ENCODE measurements around the gene SLC1A2.

The SLC1A2 gene

DNA sequence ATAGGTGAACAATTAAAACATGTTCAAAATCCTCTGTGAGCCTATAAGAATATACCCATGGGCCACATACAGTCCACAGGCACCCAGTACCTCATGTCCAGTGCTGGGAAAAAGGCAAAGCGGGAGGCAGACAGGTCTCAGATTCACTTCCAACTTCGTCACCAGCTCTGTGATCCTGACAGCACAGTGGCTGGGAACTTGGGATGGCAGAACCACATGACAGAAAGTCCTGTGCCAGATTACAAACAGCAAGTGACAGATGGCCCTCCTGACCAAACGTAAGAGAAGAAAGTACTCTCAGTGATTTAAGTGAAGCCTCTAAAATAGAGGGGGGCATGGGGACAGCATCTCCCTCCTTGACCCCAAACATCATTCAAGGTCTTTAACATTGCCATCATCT, 5.8 kb downstream of the SLC1A2 start:
- DNase-seq (ENCODE audit: low read depth), result no peak

DNA sequence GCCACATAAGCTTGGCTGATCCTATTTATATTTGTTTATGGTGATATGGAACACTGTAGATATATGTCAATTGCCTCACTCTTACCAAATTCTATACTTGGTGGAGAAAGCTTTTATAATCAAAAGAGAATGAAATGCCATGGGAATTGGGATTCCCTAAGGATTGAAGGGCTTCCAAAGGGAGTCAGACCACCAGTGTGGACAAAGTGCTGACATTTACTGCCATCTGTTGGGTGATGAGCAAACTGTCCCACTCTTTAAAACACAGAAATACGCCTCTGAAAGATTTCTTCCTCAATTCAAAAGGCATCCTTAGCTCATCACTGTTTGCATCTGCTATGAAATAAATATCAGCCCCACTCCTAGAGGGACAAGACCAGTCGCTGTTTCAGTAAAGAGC, 7.1 kb downstream of the SLC1A2 start:
- no peak for DNase-seq (ENCODE audit: low read depth)

DNA sequence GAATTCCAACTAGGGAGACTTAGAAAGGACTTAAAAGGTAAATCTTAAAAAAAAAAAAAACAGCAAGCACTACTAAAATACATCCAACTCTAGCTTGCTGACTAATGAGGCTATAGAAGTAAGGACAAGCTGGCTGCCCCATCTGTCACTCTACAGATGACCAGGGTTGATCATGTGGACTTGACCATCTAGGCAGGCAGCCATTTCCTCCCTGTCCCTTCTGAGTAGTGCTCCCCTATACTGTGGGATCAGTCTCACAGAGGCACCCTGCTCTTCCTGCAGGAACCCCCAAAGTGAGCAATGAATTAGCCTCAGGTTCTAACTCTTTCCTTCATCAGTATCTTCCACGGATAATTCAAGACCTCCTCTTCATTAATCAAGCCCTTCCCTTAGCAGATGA, 12.3 kb downstream of the SLC1A2 start:
- DNase-seq (ENCODE audit: low read depth), result no peak

DNA sequence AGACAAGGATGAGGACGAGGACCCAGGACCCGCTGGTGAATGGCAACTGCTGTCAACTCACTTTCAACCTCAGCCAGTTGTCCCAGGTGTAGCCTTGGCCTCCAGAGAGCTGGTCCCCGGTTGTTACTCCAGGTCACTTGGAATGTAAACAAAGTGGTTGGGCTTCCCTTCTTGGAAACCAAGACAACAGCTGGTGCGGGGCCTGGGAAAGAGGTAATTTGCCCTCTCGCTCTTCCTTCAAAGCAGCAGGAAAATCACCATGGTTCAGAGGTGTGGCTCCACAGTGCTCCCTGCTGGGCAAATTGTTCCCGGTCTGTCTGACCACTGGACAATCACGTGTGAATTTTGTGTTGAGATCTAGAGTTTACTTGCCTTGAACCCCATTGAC, 15.0 kb downstream of the SLC1A2 start:
- no peak for DNase-seq (ENCODE audit: low read depth)

DNA sequence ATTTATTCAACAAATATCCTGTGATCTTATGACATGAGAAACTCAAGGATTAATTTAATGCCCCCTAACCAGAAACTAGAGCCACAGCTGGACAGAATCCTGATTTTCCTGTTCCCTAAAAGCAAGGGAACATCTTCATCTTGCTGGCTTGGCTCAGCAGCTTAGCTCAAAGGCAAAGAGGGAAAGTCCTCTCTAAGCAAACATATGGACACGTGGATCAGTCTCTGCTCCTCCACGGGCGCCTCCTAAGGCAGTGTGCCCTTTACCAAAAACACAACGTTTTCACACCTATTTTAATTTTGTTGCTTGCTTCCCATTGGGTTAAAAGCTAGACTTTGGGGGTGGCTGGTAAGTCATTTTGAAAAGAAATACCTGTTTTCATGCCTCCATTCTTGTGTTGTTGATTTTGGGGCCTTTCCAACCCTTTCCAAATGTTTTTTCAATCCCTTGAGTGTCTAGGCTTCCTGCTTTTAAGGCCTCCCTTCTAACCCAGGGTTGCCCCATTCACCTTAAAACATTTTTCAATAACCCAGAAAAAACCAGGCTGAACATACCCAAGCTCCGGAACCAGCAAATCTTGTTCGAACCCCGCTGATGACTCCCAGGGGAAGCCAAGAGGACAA, 15.5 kb downstream of the SLC1A2 start:
- DNase-seq (ENCODE audit: low read depth), result no peak

DNA sequence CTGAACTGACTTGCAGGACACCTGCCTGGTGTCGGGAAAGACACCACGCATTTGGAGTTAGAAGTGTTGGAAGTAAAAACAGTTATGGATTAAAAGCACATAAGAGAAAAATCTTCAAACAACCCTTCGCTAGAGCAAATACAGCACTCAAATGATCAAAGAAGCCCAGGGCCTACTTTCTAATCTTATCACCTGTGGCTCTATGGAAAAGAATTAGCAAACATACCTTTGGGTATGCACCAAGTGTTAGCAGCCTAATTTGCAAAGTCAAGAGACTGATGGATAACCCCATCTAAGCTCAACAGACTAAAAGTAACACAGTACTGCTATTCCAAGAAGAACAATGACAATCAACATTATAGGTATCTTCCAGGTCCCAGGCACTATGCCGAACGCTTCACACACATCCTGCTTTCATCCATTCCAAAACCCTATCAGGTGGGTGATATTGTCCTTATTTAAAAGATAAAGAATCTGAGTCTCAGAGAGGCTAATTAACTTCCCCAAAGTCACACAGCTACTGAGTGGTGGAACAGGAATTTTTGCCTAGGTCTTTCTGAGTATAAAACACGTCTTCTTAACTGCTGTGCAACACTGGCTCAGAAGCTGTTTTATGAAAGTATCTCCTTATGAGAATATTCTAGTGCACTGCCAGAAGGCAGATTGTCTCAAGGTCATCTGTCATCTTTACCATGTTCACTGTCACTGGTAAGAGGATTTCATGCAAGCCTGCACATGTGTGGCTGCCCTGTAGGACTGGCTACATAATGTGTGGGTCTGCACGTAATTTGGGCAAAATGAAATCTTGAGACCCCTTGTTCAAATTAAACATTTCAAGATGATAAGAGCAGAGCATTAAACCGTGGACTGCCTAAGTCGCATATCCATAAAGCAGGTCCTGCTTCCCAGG, 16.4 kb downstream of the SLC1A2 start:
- DNase-seq (ENCODE audit: low read depth), result no peak

DNA sequence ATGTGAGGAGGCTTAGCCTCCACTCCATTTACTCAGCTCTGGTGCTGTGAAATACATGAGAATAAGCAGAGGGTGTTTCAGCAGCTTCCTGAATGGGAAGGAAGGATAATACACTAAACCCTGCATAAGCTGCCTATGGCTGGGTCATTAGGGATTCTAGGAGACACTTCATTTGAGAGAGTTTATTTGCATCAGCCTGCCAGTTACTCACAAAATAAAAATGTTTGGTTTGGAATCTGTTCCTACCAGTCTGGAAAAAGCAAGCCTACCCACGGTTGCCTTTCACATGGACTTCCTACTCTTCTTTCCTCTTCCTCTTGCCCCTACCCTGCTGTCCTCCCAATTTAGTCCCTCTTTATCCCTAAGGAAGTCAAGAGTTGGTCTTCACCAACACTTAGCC, 20.5 kb downstream of the SLC1A2 start:
- DNase-seq (ENCODE audit: low read depth), result no peak

DNA sequence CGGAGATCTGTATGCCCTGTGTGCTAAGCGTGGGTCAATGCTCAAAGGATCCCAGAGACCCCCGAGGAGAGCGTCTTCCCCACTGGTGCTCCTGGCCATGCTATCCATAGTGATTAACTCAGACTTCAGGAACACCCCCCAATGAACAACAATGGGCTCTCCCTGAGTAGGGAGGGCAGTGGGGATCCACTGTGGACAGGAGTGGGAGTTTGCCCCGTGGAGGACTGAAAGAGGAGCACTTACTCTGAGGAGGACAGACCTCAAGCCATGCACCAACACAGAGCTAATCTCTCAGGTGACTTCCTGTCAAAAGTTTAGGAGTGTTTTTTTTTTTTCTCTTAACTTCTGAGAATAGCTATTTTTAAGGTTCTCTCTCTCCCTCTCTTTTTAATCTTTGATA, 24.4 kb downstream of the SLC1A2 start:
- DNase-seq (ENCODE audit: low read depth), result no peak

DNA sequence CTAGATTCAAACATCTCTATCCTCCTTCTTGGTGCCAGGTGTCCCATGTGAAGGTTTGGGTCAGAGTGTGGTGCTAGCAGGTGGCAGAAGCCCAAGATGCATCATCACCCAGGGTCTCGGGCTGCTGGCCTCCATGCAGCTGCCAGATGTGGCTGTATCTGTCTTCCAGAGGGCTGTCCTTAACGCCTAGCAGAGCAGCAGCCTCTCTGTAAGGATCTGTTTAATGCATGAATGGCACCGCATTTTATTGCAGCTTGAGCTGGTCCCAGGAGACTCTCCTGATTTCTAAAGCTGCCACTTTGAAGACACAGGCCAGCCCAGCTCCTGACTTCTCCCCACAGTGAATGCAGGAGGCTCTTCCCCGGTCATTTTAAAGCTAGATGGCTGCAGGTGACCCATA, 26.3 kb downstream of the SLC1A2 start:
- no peak for DNase-seq (ENCODE audit: low read depth)

DNA sequence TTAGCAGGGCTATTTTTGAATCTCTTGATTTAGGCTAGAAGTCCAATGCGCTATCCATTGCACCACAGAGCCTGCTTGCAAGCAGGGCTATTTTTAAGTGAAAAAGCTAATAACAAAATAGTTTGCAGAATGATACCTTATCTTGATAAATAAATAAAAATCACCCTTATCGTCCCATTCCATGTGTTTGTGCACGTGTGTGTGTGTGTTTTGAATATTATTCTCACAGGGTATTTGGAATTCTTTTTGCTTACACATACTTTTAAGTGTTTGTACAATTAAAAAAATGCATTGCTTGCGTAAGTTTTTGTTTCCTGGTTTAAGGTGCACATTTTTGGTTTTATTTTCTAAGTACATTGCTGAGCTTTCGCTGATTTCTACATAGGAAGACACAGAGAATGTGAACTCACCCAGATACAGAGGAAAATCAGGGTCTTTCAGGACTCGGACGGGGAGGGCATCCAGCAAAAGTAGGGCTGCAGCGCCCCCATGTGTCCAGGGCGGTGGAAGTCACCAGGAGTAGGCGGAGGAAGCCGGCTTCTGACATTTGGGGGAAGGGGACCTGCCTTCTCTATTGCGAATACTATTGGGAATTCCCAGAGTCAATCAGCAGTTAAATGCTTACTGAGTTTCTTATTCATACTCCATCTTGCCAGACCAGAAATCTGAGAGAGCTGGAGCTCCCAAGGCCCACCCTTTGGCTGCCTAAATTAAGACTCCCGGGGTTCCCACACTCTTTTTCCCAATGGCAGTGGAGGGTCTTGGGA, 27.3 kb downstream of the SLC1A2 start:
- DNase-seq (ENCODE audit: low read depth), result peak; percentile 74

DNA sequence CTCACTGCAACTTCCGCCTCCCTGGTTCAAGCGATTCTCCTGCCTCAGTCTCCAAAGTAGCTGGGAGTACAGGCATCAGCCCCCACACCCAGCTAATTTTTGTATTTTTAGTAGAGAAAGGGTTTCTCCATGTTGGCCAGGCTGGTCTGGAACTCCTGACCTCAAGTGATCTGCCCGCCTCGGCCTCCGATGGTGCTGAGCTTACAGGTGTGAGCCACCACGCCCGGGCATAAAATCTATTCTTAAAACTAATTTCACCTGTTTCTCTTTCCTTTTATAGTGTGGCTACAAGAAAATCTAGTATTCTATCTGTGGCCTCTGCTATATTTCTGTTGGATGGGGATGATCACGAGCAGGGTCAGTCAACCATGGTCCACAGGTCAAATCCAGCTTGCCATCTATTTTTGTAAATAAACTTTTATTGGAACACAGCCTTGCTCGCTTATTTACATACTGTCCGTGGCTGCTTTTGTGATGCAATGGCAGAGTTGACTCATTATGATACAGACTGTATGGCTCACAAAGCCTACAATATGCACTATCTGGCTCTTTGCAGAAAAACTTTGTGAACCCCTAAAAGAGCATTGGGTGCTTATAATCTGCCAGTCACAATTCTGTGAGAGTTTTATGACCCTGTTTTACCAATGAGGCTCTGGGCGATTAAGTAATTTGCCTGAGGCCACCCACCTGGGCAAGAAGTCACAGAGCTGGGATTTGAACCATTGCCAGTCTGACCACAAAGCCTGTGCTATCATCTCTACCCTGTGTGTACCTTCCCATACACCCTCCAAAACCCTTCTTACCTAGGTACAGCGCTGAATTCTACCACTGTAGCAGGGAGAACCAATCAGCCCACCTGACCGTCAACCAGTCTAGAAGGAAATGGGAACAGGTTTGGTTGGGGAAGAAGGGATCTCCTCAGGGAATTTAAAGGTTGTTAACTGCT, 28.3 kb downstream of the SLC1A2 start:
- DNase-seq (ENCODE audit: low read depth), result no peak

DNA sequence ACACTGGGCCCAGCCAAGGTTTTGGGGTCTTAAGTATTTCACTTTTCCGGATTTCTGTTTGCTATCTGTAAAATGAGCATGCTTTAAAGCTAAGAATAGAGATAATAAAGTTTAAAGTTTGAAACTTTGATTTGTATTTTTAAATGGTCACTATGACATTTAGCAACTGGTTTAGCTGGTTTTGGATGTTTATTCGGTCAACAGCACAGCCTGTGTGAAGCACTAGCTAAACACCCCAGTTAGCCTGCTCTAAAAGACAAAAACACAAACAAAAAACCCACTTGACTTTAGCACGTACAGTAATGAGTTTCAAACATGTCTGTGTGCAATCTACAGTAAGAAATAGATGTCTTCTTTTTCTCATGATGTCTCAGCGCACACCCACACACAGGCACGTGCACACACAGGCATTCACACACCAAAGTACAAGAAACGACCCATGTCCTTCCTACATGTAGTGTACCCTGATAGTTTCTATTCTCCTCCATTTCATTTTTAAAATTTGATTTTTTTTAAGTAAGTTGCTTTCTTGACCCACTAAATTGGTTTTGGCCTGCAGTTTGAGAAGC, 29.4 kb downstream of the SLC1A2 start:
- DNase-seq (ENCODE audit: low read depth), result no peak

DNA sequence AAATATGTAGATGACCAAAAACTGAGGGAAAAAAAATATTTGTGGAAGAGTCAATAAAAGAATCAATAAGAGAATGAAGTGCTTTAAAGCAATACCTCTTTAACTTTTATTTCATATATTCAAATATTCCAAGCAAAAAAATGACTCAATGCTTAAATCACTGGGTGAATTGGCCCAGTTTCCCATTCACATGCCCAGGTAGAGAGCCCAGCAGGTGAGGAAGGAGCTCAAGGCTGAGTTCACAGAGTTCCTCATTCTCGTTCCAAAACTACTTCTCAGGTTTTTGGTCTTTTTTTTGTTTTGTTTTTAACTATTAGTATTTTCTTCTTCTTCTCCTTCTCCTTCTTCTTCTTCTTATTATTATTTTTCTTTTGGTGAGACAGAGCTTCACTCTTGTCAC, 30.2 kb downstream of the SLC1A2 start:
- no peak for DNase-seq (ENCODE audit: low read depth)

DNA sequence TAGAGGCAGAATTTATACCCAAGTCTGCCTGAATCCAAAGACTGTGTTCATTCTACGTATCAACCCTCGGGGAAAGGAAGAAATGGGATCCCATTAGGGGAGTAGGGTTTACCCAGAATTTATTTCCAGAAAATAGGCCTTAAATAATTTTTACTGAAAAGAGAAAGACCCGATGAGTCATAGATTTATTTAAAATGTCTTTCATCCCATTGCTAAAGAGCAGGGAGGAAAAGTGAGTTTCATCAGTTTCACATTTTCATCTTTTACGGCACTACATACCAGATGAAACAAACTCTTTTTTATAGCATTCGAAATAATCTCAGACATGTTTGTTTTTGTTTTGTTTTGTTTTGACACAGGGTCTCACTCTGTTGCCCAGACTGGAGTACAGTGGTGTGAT, 31.3 kb downstream of the SLC1A2 start:
- no peak for DNase-seq (ENCODE audit: low read depth)

DNA sequence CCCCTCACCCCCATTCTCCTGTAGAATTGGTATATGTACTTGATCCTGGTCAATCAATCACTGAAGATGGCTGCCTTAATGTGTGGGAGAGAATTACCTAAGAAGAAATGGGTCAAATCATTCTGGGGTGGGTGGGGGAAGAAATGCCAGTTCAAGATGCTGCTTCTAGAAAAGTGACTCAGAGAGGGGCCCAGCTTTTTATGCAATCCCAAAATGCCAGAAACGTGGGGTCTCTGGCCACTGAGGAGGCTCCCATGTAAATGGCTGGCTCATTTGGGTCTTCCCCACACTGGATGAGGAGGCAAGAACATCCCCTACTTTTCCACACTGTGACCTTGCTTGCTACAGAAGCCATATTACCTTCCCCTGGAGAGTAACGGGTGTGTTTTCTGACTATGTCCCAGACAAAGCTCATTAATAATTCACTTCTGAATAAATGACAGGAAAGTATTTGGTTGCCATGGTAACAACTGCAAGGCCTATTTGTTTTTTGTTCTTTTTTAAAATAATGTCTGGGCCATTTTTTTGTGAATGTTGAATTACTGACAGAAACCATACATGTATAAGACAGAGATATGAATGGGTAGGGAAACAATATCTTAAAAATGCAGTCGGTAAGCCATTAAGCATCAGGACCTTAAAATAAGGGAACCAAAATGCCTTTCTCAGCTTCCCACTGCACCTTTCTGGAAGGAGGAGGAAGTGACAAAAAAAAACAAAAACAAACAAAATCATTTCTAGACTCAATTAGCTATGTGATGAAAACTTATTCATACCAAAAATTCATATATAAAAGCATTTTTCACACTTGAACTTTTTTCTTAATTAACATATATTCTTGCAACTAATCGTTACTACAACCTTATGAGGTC, 32.0 kb downstream of the SLC1A2 start:
- no peak for DNase-seq (ENCODE audit: low read depth)

DNA sequence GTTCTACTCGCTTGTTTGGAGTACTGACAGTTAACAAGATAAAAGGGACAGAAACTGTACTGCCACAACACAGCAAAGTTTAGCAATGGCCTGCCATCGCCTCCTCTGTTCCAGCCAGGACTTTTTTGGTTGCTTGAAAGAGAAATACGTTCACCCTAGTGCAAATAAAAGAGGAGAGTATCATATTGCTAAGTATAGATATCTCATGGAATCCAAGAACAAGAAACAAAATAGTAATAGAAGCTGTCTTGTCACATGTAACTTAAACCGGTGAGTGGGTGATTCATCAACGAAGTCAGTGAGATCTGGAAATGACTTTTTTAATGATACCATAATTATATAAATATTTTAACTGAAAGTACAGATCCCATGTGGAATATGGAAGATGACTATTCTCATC, 35.4 kb downstream of the SLC1A2 start:
- no peak for DNase-seq (ENCODE audit: low read depth)

DNA sequence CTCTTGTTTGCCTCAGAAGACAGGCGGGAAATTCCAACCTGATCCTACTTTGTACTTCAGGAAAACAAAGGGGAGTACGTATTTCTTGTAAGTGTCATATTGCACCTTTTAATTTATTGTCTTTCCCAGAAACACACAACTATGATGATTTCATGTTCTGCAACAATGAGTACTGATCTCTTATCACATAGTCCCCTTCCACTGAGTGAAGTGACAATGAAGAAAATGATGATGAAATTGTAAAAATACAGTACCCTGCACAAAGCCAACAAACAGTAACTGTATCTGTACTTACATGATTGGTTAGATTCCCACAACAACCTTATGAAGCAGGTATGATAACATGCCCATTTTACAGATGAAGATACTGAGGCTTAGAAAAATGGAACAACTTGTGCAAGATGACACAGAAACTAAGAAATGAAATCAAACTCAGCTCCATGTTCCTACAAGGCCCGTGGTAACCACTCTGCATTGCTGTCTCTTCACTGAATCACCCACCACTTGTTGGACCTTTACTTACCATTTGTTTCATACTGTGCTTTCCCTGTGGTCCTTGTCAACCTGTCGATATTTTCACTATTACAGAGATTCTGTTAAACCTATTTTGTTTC, 37.5 kb downstream of the SLC1A2 start:
- no peak for DNase-seq (ENCODE audit: low read depth)

DNA sequence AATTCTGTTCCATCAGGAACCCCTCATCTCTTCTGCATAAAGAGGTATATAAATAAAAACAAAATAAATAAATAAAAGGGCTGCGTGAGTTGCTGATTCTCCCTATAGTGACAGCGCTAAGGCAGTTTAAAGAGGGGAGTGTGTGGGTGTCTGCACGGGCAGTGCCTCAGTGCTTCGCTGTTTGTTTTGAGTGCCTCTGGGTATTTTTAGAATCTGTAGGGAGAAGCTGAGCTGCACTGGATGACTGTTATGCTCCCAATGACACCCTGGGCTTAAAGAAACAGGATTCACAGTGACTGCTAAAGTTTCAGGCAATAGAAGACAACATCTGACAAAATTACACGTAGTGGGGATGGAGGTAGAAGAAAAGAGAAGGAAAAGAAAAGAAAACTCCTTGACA, 38.8 kb downstream of the SLC1A2 start:
- no peak for DNase-seq (ENCODE audit: low read depth)

DNA sequence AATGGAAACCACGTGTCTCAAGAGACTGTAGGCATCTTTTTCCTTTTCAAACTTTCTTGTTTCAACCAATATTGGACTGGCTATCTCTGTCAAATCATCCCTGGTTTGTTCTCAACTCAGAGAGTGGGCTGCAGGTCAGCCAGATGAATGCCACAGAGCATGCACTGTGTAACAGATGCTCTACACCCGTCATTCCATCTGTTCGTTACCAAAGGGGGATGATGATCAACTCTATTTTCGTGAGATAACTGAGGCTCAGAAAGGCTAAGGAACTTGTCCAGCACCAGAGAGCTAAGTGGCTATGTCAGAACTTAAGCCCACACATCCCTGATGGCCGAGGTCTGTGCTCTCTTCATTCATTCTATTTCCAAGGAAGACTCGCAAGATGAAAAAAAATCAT, 42.1 kb downstream of the SLC1A2 start:
- no peak for DNase-seq (ENCODE audit: low read depth)

DNA sequence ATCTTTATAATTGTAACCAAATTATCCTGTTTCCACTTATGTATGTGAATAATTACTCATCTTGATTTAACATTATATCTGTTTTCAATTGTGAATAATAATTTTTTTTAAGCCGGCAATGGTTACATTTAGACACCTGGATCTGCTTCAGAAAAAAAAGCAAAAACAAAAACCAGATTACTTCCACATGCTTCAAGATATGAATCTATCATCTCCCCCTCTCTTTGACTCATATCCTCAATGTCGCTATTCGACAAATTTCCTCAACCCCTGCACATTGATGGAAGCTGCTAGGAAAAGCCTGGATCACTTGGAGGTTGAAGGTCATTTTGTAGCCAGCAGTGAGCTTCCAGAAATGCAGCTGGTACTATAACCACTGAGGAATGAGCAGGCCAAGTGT, 42.7 kb downstream of the SLC1A2 start:
- no peak for DNase-seq (ENCODE audit: low read depth)
